Parathyroid adenoma (tissue), 2 donors: ENCODE data around the gene PLEKHG5.

Source experiments
- H2AFZ ChIP-seq: fragments of 300-600 bp; sonication (generic); one replicate; pipeline ENCODE4 v1.7.0; 2017; ENCODE audit warnings: antibody characterized with exemption, mild to moderate bottlenecking
- H3K27ac ChIP-seq: fragments of 300-600 bp; sonication (generic); one replicate; pipeline ENCODE4 v1.7.0; 2017
- H3K27me3 ChIP-seq: fragments of 300-600 bp; sonication (generic); one replicate; pipeline ENCODE4 v1.7.0; 2017; ENCODE audit warnings: low read length; ENCODE audit not compliant: control insufficient read depth, insufficient read depth
- H3K36me3 ChIP-seq: fragments of 300-600 bp; sonication (generic); one replicate; pipeline ENCODE4 v1.7.0; 2017; ENCODE audit warnings: low read length; ENCODE audit not compliant: control insufficient read depth, insufficient read depth
- H3K4me1 ChIP-seq: fragments of 300-600 bp; sonication (generic); one replicate; pipeline ENCODE4 v1.7.0; 2017; ENCODE audit warnings: control low read depth
- H3K4me2 ChIP-seq: fragments of 300-600 bp; sonication (generic); one replicate; pipeline ENCODE4 v1.7.0; 2017; ENCODE audit warnings: low read length
- H3K4me3 ChIP-seq: fragments of 300-600 bp; sonication (generic); one replicate; pipeline ENCODE4 v1.7.0; 2017; ENCODE audit warnings: low read depth, low read length
- H3K79me2 ChIP-seq: fragments of 300-600 bp; sonication (generic); one replicate; pipeline ENCODE4 v1.7.0; 2017; ENCODE audit warnings: control low read depth
- H3K9ac ChIP-seq: fragments of 300-600 bp; sonication (generic); one replicate; pipeline ENCODE4 v1.7.0; 2017; ENCODE audit warnings: mild to moderate bottlenecking
- H3K9me3 ChIP-seq: fragments of 300-600 bp; sonication (generic); one replicate; pipeline ENCODE4 v1.7.0; 2017; ENCODE audit warnings: low read length; ENCODE audit not compliant: control insufficient read depth
- CTCF ChIP-seq: fragments of 300-600 bp; sonication (generic); IDR thresholded peaks from one replicate; pipeline ENCODE4 v1.7.0; 2017; ENCODE audit warnings: antibody characterized with exemption, mild to moderate bottlenecking
- donor health status: primary hyperparathyroidism.

The PLEKHG5 gene

GRCh38 chr1:6531996-6532395 lies 40.5 kb upstream of the PLEKHG5 start:
- Histone ChIP-seq H3K4me2 (no peak overlapping the region), H3K36me3 (no peaks in the 10 kb centered on the region)

GRCh38 chr1:6530504-6531160 lies 39.2 kb upstream of the PLEKHG5 start:
- H3K9me3 ChIP-seq, result no peaks in the 10 kb centered on the region
- H3K27me3 ChIP-seq, result no peaks in the 10 kb centered on the region
- H3K4me3 ChIP-seq, result no peak overlapping the region
- no peak overlapping the region for H3K4me2 ChIP-seq
- no peak overlapping the region for H2AFZ ChIP-seq
- H3K27ac ChIP-seq, result no peak overlapping the region
- H3K9ac ChIP-seq, result no peak overlapping the region
- H3K36me3 ChIP-seq, result no peaks in the 10 kb centered on the region
- no peaks in the 10 kb centered on the region for H3K4me1 ChIP-seq
- TF ChIP-seq CTCF, result no peak
- H3K79me2 ChIP-seq, result peaks cover 4% of the 10 kb centered on the region

More at GRCh38 chr1:6531996-6532395, 40.5 kb upstream of the PLEKHG5 start:
- no peak overlapping the region for H2AFZ ChIP-seq
- H3K4me1 ChIP-seq, result no peaks in the 10 kb centered on the region
- no peaks in the 10 kb centered on the region for H3K9me3 ChIP-seq
- H3K4me3 ChIP-seq, result no peak overlapping the region
- no peak overlapping the region for H3K9ac ChIP-seq
- no peak for TF ChIP-seq CTCF
- no peaks in the 10 kb centered on the region for H3K27me3 ChIP-seq
- H3K79me2 ChIP-seq, result peaks cover 4% of the 10 kb centered on the region
- no peak overlapping the region for H3K27ac ChIP-seq

GRCh38 chr1:6528492-6528891 lies 37.0 kb upstream of the PLEKHG5 start:
- Histone ChIP-seq H3K4me2 (no peak overlapping the region), H3K27ac (no peak overlapping the region), H3K9me3 (no peaks in the 10 kb centered on the region), H3K79me2 (peaks cover 2% of the 10 kb centered on the region), H3K4me3 (no peak overlapping the region), H3K9ac (no peak overlapping the region), H3K27me3 (no peaks in the 10 kb centered on the region), H2AFZ (no peak overlapping the region), H3K4me1 (no peaks in the 10 kb centered on the region), H3K36me3 (no peaks in the 10 kb centered on the region)
- no peak for TF ChIP-seq CTCF

- Histone ChIP-seq H3K9ac (no peak overlapping the region), H3K27ac (no peak overlapping the region)
Measured at GRCh38 chr1:6526316-6526715, 34.8 kb upstream of the PLEKHG5 start.

More at GRCh38 chr1:6526316-6526715, 34.8 kb upstream of the PLEKHG5 start:
- no peaks in the 10 kb centered on the region for H3K9me3 ChIP-seq
- H3K36me3 ChIP-seq, result no peaks in the 10 kb centered on the region
- H3K4me3 ChIP-seq, result no peak overlapping the region
- H3K79me2 ChIP-seq, result no peaks in the 10 kb centered on the region
- H3K4me2 ChIP-seq, result no peak overlapping the region
- no peaks in the 10 kb centered on the region for H3K4me1 ChIP-seq
- no peak overlapping the region for H2AFZ ChIP-seq
- TF ChIP-seq CTCF, result no peak
- no peaks in the 10 kb centered on the region for H3K27me3 ChIP-seq
